Spleen (tissue), 11 donors: ENCODE results near the gene CDH13. TPM values are rescaled to one million over a fixed set of nuclear protein-coding genes. Genes with fewer than 3 reads are reported as not detected.

Experiments
- DNase-seq: peaks from one replicate; pipeline ENCODE4 v3.0.0-alpha.2; 2020
- H3K27ac ChIP-seq, 8 donors: fragments of 200-600 bp; sonication (generic) in 7 of 8; 1 replicate in 4 of 8; 2 replicates in 4 of 8; pipeline versions ENCODE4 v1.5.0 to v1.8.0; 2016 to 2021; ENCODE audit warnings: inconsistent platforms in 4 of 8, mild to moderate bottlenecking in 4 of 8, moderate library complexity in 1 of 8
- H3K27me3 ChIP-seq, 7 donors: fragments of 200-600 bp; sonication (generic) in 6 of 7; replicated peaks in 1 of 7; 1 replicate in 4 of 7; 2 replicates in 3 of 7; pipeline versions ENCODE4 v1.5.0 to v1.8.0; 2016 to 2021; ENCODE audit warnings: inconsistent platforms in 3 of 7, mild to moderate bottlenecking in 1 of 7
- H3K36me3 ChIP-seq, 6 donors: fragments of 200-600 bp; sonication (generic) in 5 of 6; 1 replicate in 4 of 6; 2 replicates in 2 of 6; pipeline versions ENCODE4 v1.5.0 to v1.8.0; 2016 to 2021; ENCODE audit warnings: inconsistent platforms in 2 of 6
- H3K4me1 ChIP-seq, 6 donors: fragments of 200-600 bp; sonication (generic) in 5 of 6; 1 replicate in 3 of 6; 2 replicates in 3 of 6; pipeline versions ENCODE4 v1.5.0 to v1.8.0; 2016 to 2021; ENCODE audit warnings: inconsistent platforms in 3 of 6
- H3K4me3 ChIP-seq, 8 donors: fragments of 200-600 bp; sonication (generic) in 7 of 8; 1 replicate in 4 of 8; 2 replicates in 4 of 8; pipeline versions ENCODE4 v1.5.0 to v1.8.0; 2016 to 2021; ENCODE audit warnings: inconsistent platforms in 4 of 8, mild to moderate bottlenecking in 4 of 8, moderate library complexity in 2 of 8
- H3K9me3 ChIP-seq, 8 donors: fragments of 200-600 bp; sonication (generic) in 7 of 8; 1 replicate in 4 of 8; 2 replicates in 4 of 8; pipeline versions ENCODE4 v1.5.0 to v1.8.0; 2016 to 2021; ENCODE audit warnings: inconsistent platforms in 4 of 8
- POLR2A ChIP-seq, 3 donors: fragments of 450-650 bp; IDR thresholded peaks; one replicate each; pipeline ENCODE4 v1.5.1; 2017; ENCODE audit warnings: antibody characterized with exemption in 3 of 3, mild to moderate bottlenecking in 1 of 3
- POLR2AphosphoS5 ChIP-seq, 3 donors: sonication (generic); formaldehyde crosslinking; IDR thresholded peaks; one replicate each; pipeline ENCODE4 v1.5.1; 2017; ENCODE audit warnings: antibody characterized with exemption in 3 of 3
- WGBS, 5 donors: extraction: QIAGEN DNeasy Blood & Tissue Kit in 3 of 5; methylation state at CpG; one replicate each; pipeline versions ENCODE4 v1.1.5 to v1.1.7; 2013 to 2018; 5-methylcytosine and 5-hydroxymethylcytosine counted together
- intact Hi-C: fragments of 100-400 bp; cut with DNase I; formaldehyde crosslinking; loops from one replicate; pipeline ENCODE4 v1.15.0; 2023; ENCODE audit warnings: low total_unique reads
- polyA plus RNA-seq, 3 donors: library from polyadenylated mRNA; stranded (reverse); fragments of 200-250 nt; gene quantifications; one replicate each; pipeline ENCODE4 v1.2.1, GENCODE V29; 2013
- total RNA-seq, 7 donors: library from RNA; depleted of rRNA in 3 of 7; stranded (reverse); fragments of >200 nt in 3 of 7; fragmentation: NEBNext Ultra II Directional in 4 of 7; extraction: Animal tissue kit (Norgen Biotek cat#: 25700) in 4 of 7; gene quantifications; one replicate each; pipeline versions ENCODE4 v1.1.0 to v1.2.1, GENCODE V29; 2016 to 2021
- TF ChIP-seq, protein P1 (sequence below), 11 experiments: fragments of 200-600 bp in 7 of 11; fragments of 450-650 bp in 4 of 11; sonication (generic) in 4 of 11; IDR thresholded peaks in 8 of 11; conservative IDR thresholded peaks in 3 of 11; 1 replicate in 7 of 11; 2 replicates in 4 of 11; pipeline versions ENCODE4 v1.4.0 to v1.8.0; 2016 to 2021; ENCODE audit warnings: antibody characterized with exemption in 11 of 11, inconsistent platforms in 4 of 11, mild to moderate bottlenecking in 1 of 11
- donor health status: healthy with polysubstance abuse.
- donor health status: DM: no; HTN: no; CAD: no; lungs with moderate emphysema.
- donor health status: DM: no; HTN: no; CAD: no.
- donor health status: Bipolar disorder and iron deficiency.
- donor health status: healthy.
- donor health status: DM: no; HTN: no; CAD: no.
- donor health status: DM: yes; HTN: yes; CAD: no.

The CDH13 gene
- total and polyA plus RNA-seq, 10 donors = 0.13 to 4.6 (median 1.1) TPM

DNA sequence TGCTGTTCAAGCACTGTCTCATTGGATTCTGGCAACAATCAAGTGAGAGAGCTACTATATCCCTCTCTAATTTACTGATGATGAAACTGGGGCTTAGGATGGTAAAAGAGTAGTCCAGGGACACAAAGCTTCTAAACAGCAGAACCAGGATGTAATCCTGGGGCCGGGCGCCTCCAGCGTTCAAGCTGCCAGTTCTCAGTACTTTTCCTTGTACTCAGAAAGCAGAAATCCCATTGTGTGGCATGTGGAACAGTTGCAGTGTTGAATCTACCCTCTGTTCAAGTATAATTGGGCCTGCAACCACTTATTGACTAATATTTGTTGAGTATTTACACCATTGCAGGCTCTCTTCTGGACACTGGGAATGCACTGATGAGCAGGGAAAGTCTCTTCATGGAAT lies 14.5 kb upstream of the CDH13 start:
- H3K27ac ChIP-seq = no peak overlapping the region
- peaks cover 0 to 11% (median 0%) of the 10 kb centered on the region in 7 donors for H3K27me3 ChIP-seq
- H3K4me3 ChIP-seq = no peak overlapping the region
- H3K4me1 ChIP-seq = no peaks in the 10 kb centered on the region
- no peaks in the 10 kb centered on the region for H3K36me3 ChIP-seq
- no peak for TF ChIP-seq POLR2AphosphoS5 (IDR thresholded peaks at IDR 0.05)
- TF ChIP-seq POLR2A (IDR thresholded peaks at IDR 0.05) = no peak
- TF ChIP-seq, protein P1, sequence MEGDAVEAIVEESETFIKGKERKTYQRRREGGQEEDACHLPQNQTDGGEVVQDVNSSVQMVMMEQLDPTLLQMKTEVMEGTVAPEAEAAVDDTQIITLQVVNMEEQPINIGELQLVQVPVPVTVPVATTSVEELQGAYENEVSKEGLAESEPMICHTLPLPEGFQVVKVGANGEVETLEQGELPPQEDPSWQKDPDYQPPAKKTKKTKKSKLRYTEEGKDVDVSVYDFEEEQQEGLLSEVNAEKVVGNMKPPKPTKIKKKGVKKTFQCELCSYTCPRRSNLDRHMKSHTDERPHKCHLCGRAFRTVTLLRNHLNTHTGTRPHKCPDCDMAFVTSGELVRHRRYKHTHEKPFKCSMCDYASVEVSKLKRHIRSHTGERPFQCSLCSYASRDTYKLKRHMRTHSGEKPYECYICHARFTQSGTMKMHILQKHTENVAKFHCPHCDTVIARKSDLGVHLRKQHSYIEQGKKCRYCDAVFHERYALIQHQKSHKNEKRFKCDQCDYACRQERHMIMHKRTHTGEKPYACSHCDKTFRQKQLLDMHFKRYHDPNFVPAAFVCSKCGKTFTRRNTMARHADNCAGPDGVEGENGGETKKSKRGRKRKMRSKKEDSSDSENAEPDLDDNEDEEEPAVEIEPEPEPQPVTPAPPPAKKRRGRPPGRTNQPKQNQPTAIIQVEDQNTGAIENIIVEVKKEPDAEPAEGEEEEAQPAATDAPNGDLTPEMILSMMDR (IDR thresholded peaks at IDR 0.05 in 8 of 11, conservative IDR thresholded peaks at IDR 0.05 in 3 of 11) = no peak
- intact Hi-C loops = no loop called here
- no peak for DNase-seq
- WGBS, 5 donors = 71 to 86% (median 72%) methylated on average over 3 of the region's 3 CpGs
- no peaks in the 10 kb centered on the region for H3K9me3 ChIP-seq

DNA sequence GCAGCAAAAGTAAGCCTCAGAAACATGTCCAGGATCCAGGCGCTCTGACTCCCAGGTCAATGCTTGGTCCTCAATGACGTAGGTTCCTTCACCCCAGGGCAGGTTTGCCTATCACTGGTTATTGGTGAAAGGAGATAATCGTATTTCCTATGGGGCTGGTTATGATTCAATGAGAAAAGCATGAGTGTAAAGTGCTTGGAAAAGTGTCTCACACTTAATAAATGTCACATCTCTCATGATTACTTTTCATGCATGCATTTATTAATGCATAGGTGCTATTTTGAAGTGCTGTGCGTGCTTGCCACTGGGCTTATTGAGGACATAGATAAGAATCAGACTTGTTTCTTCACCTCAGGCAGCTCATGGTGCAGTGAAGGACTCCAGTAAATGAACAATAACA lies 10.4 kb upstream of the CDH13 start:
- H3K4me1 ChIP-seq = no peaks in the 10 kb centered on the region
- DNase-seq = no peak
- H3K27me3 ChIP-seq = peaks cover 0 to 16% (median 0%) of the 10 kb centered on the region in 7 donors
- no peaks in the 10 kb centered on the region for H3K36me3 ChIP-seq
- H3K27ac ChIP-seq = no peak overlapping the region
- no peak overlapping the region for H3K4me3 ChIP-seq
- TF ChIP-seq POLR2A (IDR thresholded peaks at IDR 0.05) = no peak
- TF ChIP-seq POLR2AphosphoS5 (IDR thresholded peaks at IDR 0.05) = no peak
- TF ChIP-seq, protein P1 (IDR thresholded peaks at IDR 0.05 in 8 of 11, conservative IDR thresholded peaks at IDR 0.05 in 3 of 11) = no peak
- intact Hi-C loops = no loop called here
- 78 to 84% (median 83%) methylated on average over 4 of the region's 4 CpGs for WGBS, 5 donors
- H3K9me3 ChIP-seq = no peaks in the 10 kb centered on the region

DNA sequence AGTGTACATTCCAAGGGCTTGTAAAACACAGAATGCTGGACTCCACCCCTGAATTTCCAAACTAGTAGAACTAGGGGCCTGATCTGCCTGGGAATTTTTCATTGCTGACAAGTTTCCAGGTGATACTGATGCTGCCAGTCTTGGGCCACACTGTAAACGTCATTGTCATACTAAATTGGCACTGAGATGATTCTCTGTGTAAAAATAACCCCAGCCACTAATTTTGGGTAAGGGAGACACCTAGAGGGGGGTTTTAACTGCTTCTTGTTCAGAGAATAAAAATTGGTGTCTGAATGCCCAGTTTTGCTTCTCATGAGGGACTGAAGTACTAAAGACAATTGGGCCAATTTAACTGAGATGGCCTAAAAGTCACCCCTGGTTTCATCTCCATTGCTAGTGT lies 5.0 kb upstream of the CDH13 start:
- H3K27ac ChIP-seq = no peak overlapping the region
- no peaks in the 10 kb centered on the region for H3K9me3 ChIP-seq
- H3K27me3 ChIP-seq = peaks cover 0 to 63% (median 10%) of the 10 kb centered on the region in 7 donors
- TF ChIP-seq POLR2A (IDR thresholded peaks at IDR 0.05) = no peak
- peaks cover 0 to 3% (median under 1%) of the 10 kb centered on the region in 6 donors for H3K4me1 ChIP-seq
- no peak for DNase-seq
- no peak overlapping the region for H3K4me3 ChIP-seq
- intact Hi-C loops = no loop called here
- 6 to 19% (median 15%) methylated on average over 1 of the region's 1 CpG for WGBS, 5 donors
- no peaks in the 10 kb centered on the region for H3K36me3 ChIP-seq

DNA sequence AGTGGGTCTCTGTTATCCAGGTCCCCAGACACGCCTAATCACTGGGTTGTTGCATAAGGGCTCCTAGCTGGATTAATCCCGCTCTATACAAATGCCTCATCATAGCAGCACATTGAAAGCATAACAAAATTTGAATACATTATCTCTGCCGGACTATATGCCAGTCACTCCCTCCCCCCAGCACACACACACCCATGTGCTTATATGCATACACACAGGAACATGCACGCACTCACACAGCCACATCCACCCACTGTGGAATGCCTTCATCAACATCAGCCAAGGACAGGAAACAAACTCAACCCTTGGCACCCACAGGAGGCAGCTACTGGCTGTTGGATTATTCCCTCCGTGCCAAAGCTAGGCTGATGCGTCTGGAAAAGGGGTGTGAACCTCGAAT lies 3.5 kb upstream of the CDH13 start:
- H3K27ac ChIP-seq = no peak overlapping the region
- DNase-seq = no peak
- WGBS, 5 donors = 69 to 81% (median 75%) methylated on average over 7 of the region's 7 CpGs
- intact Hi-C loops = no loop called here
- peaks cover 0 to 17% (median 11%) of the 10 kb centered on the region in 6 donors for H3K4me1 ChIP-seq
- TF ChIP-seq POLR2AphosphoS5 (IDR thresholded peaks at IDR 0.05) (no peak), POLR2A (IDR thresholded peaks at IDR 0.05) (no peak)
- TF ChIP-seq, protein P1 (IDR thresholded peaks at IDR 0.05 in 8 of 11, conservative IDR thresholded peaks at IDR 0.05 in 3 of 11) = no peak
- H3K27me3 ChIP-seq = peaks cover 0 to 74% (median 25%) of the 10 kb centered on the region in 7 donors
- no peaks in the 10 kb centered on the region for H3K36me3 ChIP-seq
- H3K4me3 ChIP-seq = no peak overlapping the region
- no peaks in the 10 kb centered on the region for H3K9me3 ChIP-seq
